MM.1S (cell line): ENCODE results near the gene HSPB6.

Source experiments
- CTCF ChIP-seq: fragments of 300-600 bp; sonication (generic); IDR thresholded peaks from 2 replicates; pipeline ENCODE4 v1.5.1; 2016; ENCODE audit warnings: antibody characterized with exemption, low read length, mixed read lengths
- EZH2 ChIP-seq: fragments of 300-600 bp; sonication (generic); optimal IDR thresholded peaks from 2 replicates; pipeline ENCODE3; 2017; ENCODE audit warnings: low read depth, mild to moderate bottlenecking, antibody characterized with exemption, low read length, mixed read lengths
- EZH2phosphoT487 ChIP-seq: fragments of 300-600 bp; sonication (generic); IDR thresholded peaks from 2 replicates; pipeline ENCODE4 v1.6.1; 2018; ENCODE audit warnings: antibody characterized with exemption, low read length

DNA sequence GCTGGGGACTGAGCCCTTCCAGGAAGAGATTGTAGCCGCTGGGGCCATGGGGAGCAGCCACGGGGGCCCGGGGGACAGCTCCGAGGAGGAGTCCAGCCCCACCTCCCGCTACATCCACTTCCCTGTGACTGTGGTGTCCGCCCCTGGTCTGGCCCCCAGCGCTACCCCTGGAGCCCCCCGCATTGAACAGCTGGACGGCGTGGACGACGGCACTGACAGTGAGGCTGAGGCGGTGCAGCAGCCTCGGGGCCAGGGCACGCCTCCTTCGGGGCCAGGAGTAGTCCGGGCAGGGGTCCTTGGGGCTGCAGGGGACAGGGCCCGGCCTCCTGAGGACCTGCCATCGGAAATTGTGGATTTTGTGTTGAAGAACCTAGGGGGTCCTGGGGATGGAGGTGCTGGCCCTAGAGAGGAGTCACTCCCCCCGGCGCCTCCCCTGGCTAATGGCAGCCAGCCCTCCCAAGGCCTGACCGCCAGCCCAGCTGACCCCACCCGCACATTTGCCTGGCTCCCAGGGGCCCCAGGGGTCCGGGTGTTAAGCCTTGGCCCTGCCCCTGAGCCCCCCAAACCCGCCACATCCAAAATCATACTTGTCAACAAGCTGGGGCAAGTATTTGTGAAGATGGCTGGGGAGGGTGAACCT lies 24.2 kb downstream of the HSPB6 start:
- TF ChIP-seq EZH2: no peak
- no peak for TF ChIP-seq CTCF
- TF ChIP-seq EZH2phosphoT487: no peak
